T-helper 2 cell (primary cell): Measurements from ENCODE around the gene RBMY1J.
"Not testable (repeated sequence)": the region's sequence is repeated elsewhere in the genome, so short reads cannot be mapped to it uniquely, and the experiment has no call there.

Experiments used
- DNase-seq, 5 experiments: peaks; one replicate each; pipeline versions ENCODE4 v3.0.0 to v3.0.0-alpha.2; 2012 to 2022
- total RNA-seq, 2 donors: gene quantifications; one replicate each; lab custom pipeline; 2026; lab: John Stamatoyannopoulos, UW

Gene RBMY1J
- 0 reads per million in 2 donors for total RNA-seq

DNA sequence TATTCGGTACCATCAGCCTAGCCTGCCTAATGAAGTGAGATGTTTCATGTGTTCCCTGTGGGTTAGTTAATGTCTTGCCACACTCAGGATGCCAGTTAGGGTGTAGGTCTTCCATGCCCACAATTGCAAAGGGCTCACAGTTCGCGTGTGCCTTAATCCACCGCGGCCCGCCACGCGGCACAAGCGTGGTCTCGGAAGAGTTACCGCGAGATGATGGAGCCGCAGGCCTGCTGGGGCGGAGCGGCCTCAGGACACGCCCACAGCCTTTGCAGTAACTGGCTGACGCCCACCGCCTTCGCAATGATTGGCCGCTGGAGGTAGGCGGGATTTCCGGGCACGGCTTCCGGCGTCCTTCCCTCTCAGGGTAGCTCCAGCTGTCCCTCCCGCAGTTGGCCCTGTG, at the start of gene RBMY1J:
Gene RBMY1J, plus strand, starts transcription at position 301 of the 400 bp plus-strand sequence. CDS start 2,038 bp downstream, outside the sequence.
- not testable (repeated sequence) for DNase-seq

GRCh38 chrY:22367416-22367815, 35.8 kb upstream of the RBMY1J start:
- DNase-seq: no peak

DNA sequence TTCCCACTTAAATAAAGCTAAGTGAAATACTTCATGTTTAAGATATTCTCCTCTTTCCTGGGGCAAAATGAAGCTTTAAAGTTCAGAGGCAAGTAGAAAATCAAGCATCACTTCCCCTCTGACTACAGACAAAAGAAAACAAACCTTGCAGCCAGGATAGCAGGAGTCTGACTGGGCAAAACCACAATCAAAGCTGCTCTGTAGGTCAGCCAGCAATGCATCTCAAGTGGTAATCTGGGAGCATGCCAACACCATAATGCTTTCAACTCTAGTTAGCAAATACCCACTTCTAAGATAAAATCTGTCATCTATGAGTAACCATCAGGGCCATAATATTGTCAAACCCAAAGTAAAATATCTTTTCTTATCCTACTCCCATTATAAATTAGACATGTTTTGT, 32.6 kb upstream of the RBMY1J start:
- DNase-seq: no peak

GRCh38 chrY:22373494-22373893, 29.7 kb upstream of the RBMY1J start:
- no peak for DNase-seq

- DNase-seq: not testable (repeated sequence)
These were observed 41.6 kb downstream of the RBMY1J start for GRCh38 chrY:22444718-22445396.

GRCh38 chrY:22455522-22455921, 52.3 kb downstream of the RBMY1J start:
- DNase-seq: not testable (repeated sequence)

GRCh38 chrY:22461962-22462361, 58.8 kb downstream of the RBMY1J start:
- DNase-seq: not testable (repeated sequence)
